Transverse colon (tissue), 1 donor: ENCODE data around the gene TP73.

ENCODE experiments used
- EP300 ChIP-seq: sonication (generic); formaldehyde crosslinking; IDR thresholded peaks from one replicate; pipeline ENCODE4 v1.6.1; 2017; ENCODE audit warnings: antibody characterized with exemption, low read depth
- POLR2A ChIP-seq: fragments of 450-650 bp; IDR thresholded peaks from one replicate; pipeline ENCODE4 v1.6.1; 2016; ENCODE audit warnings: antibody characterized with exemption, mild to moderate bottlenecking, moderate library complexity

DNA sequence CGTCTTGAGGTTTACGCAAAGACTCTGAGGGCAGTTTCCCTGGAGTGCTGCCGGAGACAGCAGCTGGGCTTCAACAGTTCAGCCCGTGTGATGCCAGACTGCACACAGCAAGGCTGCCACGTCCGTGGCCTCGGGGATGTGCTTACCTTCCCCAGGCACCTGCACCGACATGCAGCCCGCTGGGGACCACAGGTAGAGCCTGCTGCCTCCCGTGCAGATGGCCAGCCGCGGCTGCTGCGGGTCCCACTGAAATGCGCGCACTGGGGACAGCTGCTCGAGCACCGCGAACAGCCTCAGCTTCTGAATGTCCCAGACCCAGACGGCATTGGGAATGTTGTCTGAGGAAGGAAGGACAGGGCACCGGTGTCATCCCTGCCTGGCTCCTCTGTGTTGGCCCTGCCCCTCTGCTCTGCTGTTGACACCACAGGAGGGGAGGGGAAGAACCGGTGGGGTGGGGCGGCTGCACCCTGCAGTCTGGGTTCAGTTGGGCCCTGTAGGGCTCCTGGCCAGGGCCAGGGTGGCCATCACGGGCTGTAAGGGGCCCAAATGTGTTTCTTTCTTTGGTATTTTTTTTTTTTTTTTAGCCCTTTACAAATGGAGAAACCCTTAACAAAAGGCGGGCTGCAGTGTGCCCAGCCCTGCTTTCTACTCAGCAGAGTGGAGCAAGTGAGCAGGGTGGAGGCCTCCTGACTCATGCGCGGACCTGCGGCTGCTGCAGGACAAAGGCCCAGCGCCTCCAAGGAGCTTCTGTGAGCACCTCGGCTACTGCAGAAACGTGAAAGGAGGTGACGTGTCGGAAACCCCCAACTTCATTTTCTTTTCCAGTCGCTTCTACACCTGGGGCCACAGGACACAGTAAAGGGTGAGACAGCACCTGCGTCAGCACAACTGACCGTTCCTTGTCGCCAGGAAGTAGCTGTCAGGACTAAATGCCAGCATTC lies 20.7 kb upstream of the TP73 start:
- no peak for TF ChIP-seq POLR2A
- TF ChIP-seq EP300 = no peak
